ENCODE measurements around the gene TMEM192. TPM values are rescaled to one million over a fixed set of nuclear protein-coding genes. Genes with fewer than 3 reads are reported as not detected.
"Not testable (repeated sequence)": the region's sequence is repeated elsewhere in the genome, so short reads cannot be mapped to it uniquely, and the experiment has no call there.

Gene TMEM192
- total RNA-seq, 1 experiment from 2014 or later: 19.4 TPM

GRCh38 chr4:165085946-165086345 is 26.7 kb downstream of the TMEM192 start:
- Mint-ChIP-seq H3K9me3 (ENCODE audit: unreplicated experiment) (no peaks in the 10 kb centered on the region), H3K36me3 (ENCODE audit: insufficient read depth, unreplicated experiment) (peaks cover 19% of the 10 kb centered on the region), H3K27ac (ENCODE audit: unreplicated experiment) (peak overlapping the region; percentile 16), H3K27me3 (ENCODE audit: insufficient read depth, unreplicated experiment) (no peaks in the 10 kb centered on the region), H3K4me3 (ENCODE audit: unreplicated experiment) (no peak overlapping the region), H3K4me1 (ENCODE audit: low read depth, unreplicated experiment) (no peaks in the 10 kb centered on the region)
- CTCF ChIA-PET: interaction anchor here (1.2 kb wide), 1 partner anchor 11 kb away, joined by 3 read pairs; no protein-coding TSS in a partner anchor
- intact Hi-C loops (cut with micrococcal nuclease; ENCODE audit: unreplicated experiment): no loop called here
- BruUV-seq (replicated peaks): no TSS peak
- Histone ChIP-seq H3K27me3 (replicated peaks; ENCODE audit: control insufficient read depth, insufficient read depth, low read length) (no peaks in the 10 kb centered on the region), H3K9me3 (no peaks in the 10 kb centered on the region), H3K4me3 (ENCODE audit: low read depth, low read length) (no peak overlapping the region), H3K4me1 (no peaks in the 10 kb centered on the region), H3K36me3 (ENCODE audit: control insufficient read depth, insufficient read depth, low read length) (no peaks in the 10 kb centered on the region)
- POLR2A ChIA-PET: no interaction called here
- no peak for TF ChIP-seq CTCF (IDR thresholded peaks at IDR 0.05; ENCODE audit: insufficient read depth in 1 of 2, low read depth in 1 of 2, low read length in 1 of 2, severe bottlenecking in 1 of 2, unreplicated experiment in 1 of 2)
- DNase-seq: no peak

- H3K27me3 Mint-ChIP-seq (ENCODE audit: insufficient read depth, unreplicated experiment); H3K4me3 ChIP-seq (ENCODE audit: low read depth, low read length); H3K36me3 ChIP-seq (ENCODE audit: control insufficient read depth, insufficient read depth, low read length); H3K4me1 ChIP-seq; H3K4me1 Mint-ChIP-seq (ENCODE audit: low read depth, unreplicated experiment); H3K4me3 Mint-ChIP-seq (ENCODE audit: unreplicated experiment); POLR2A ChIA-PET; H3K9me3 ChIP-seq; H3K27ac Mint-ChIP-seq (ENCODE audit: unreplicated experiment); BruUV-seq (replicated peaks); intact Hi-C loops (cut with micrococcal nuclease; ENCODE audit: unreplicated experiment); DNase-seq; H3K27me3 ChIP-seq (replicated peaks; ENCODE audit: control insufficient read depth, insufficient read depth, low read length); CTCF ChIA-PET; H3K9me3 Mint-ChIP-seq (ENCODE audit: unreplicated experiment): not testable (repeated sequence)
- H3K36me3 Mint-ChIP-seq (ENCODE audit: insufficient read depth, unreplicated experiment): peaks cover 19% of the 10 kb centered on the region
Measured at GRCh38 chr4:165084787-165085186, 27.9 kb downstream of the TMEM192 start.

- TF ChIP-seq CTCF (IDR thresholded peaks at IDR 0.05; ENCODE audit: insufficient read depth in 1 of 2, low read depth in 1 of 2, low read length in 1 of 2, severe bottlenecking in 1 of 2, unreplicated experiment in 1 of 2): no peak
- Histone ChIP-seq H3K4me1 (no peaks in the 10 kb centered on the region), H3K4me3 (ENCODE audit: low read depth, low read length) (no peak overlapping the region), H3K27me3 (replicated peaks; ENCODE audit: control insufficient read depth, insufficient read depth, low read length) (no peaks in the 10 kb centered on the region), H3K9me3 (no peaks in the 10 kb centered on the region), H3K36me3 (ENCODE audit: control insufficient read depth, insufficient read depth, low read length) (no peaks in the 10 kb centered on the region)
- H3K4me3 Mint-ChIP-seq (ENCODE audit: unreplicated experiment): no peak overlapping the region
- H3K4me1 Mint-ChIP-seq (ENCODE audit: low read depth, unreplicated experiment): no peaks in the 10 kb centered on the region
- peaks cover 12% of the 10 kb centered on the region for H3K36me3 Mint-ChIP-seq (ENCODE audit: insufficient read depth, unreplicated experiment)
- BruUV-seq (replicated peaks): no TSS peak
- H3K27me3 Mint-ChIP-seq (ENCODE audit: insufficient read depth, unreplicated experiment): no peaks in the 10 kb centered on the region
- H3K27ac Mint-ChIP-seq (ENCODE audit: unreplicated experiment): no peak overlapping the region
- ChIA-PET POLR2A (no interaction called here), CTCF (no interaction called here)
- H3K9me3 Mint-ChIP-seq (ENCODE audit: unreplicated experiment): no peaks in the 10 kb centered on the region
- no peak for DNase-seq
- intact Hi-C loops (cut with micrococcal nuclease; ENCODE audit: unreplicated experiment): no loop called here
Measured at GRCh38 chr4:165079476-165079875, 33.2 kb downstream of the TMEM192 start.

- CTCF ChIA-PET: interaction anchor here (1.1 kb wide), 1 partner anchor 20 kb away, joined by 5 read pairs; no protein-coding TSS in a partner anchor
- Histone ChIP-seq H3K4me3 (ENCODE audit: low read depth, low read length) (no peak overlapping the region), H3K4me1 (peaks cover 5% of the 10 kb centered on the region; the same call in 1 of the 2 replicates), H3K27me3 (replicated peaks; ENCODE audit: control insufficient read depth, insufficient read depth, low read length) (no peaks in the 10 kb centered on the region), H3K36me3 (ENCODE audit: control insufficient read depth, insufficient read depth, low read length) (no peaks in the 10 kb centered on the region), H3K9me3 (no peaks in the 10 kb centered on the region)
- intact Hi-C loops (cut with micrococcal nuclease; ENCODE audit: unreplicated experiment): no loop called here
- Mint-ChIP-seq H3K27ac (ENCODE audit: unreplicated experiment) (no peak overlapping the region), H3K36me3 (ENCODE audit: insufficient read depth, unreplicated experiment) (peaks cover 12% of the 10 kb centered on the region), H3K4me3 (ENCODE audit: unreplicated experiment) (no peak overlapping the region), H3K4me1 (ENCODE audit: low read depth, unreplicated experiment) (peaks cover 7% of the 10 kb centered on the region), H3K27me3 (ENCODE audit: insufficient read depth, unreplicated experiment) (no peaks in the 10 kb centered on the region), H3K9me3 (ENCODE audit: unreplicated experiment) (no peaks in the 10 kb centered on the region)
- POLR2A ChIA-PET: no interaction called here
- no peak for TF ChIP-seq CTCF (IDR thresholded peaks at IDR 0.05; ENCODE audit: insufficient read depth in 1 of 2, low read depth in 1 of 2, low read length in 1 of 2, severe bottlenecking in 1 of 2, unreplicated experiment in 1 of 2)
- no TSS peak for BruUV-seq (replicated peaks)
- DNase-seq: no peak
Measured at GRCh38 chr4:165077034-165077578, 35.6 kb downstream of the TMEM192 start.

GRCh38 chr4:165073346-165073745 is 39.3 kb downstream of the TMEM192 start:
- H3K27me3 Mint-ChIP-seq (ENCODE audit: insufficient read depth, unreplicated experiment); H3K9me3 Mint-ChIP-seq (ENCODE audit: unreplicated experiment); H3K4me3 ChIP-seq (ENCODE audit: low read depth, low read length); POLR2A ChIA-PET; H3K4me1 ChIP-seq; intact Hi-C loops (cut with micrococcal nuclease; ENCODE audit: unreplicated experiment); H3K4me3 Mint-ChIP-seq (ENCODE audit: unreplicated experiment); BruUV-seq (replicated peaks); H3K27me3 ChIP-seq (replicated peaks; ENCODE audit: control insufficient read depth, insufficient read depth, low read length); H3K36me3 Mint-ChIP-seq (ENCODE audit: insufficient read depth, unreplicated experiment); H3K36me3 ChIP-seq (ENCODE audit: control insufficient read depth, insufficient read depth, low read length); H3K9me3 ChIP-seq; CTCF ChIA-PET; H3K4me1 Mint-ChIP-seq (ENCODE audit: low read depth, unreplicated experiment): not testable (repeated sequence)
- DNase-seq: peak in 1 of 2 experiments; percentile 40
- H3K27ac Mint-ChIP-seq (ENCODE audit: unreplicated experiment): peak overlapping the region; percentile 34
